Activated CD4-positive, CD25-positive, alpha-beta regulatory T cell treated with anti-CD3 and anti-CD28 coated beads, Interleukin-2, amount 50 U/mL, for 24 hours (primary cell): ENCODE data around the gene TTC1.

Experiments used
- ATAC-seq, 2 donors: fragments of 150-1000 bp; cut with Tn5 transposase; one replicate each; pipeline ENCODE4 v1.10.0; 2021; ENCODE audit warnings: mild to moderate bottlenecking in 1 of 2, moderate library complexity in 1 of 2

The TTC1 gene

GRCh38 chr5:160090059-160090458 is 81.1 kb downstream of the TTC1 start:
- ATAC-seq = no peak

GRCh38 chr5:160092514-160092913 is 83.6 kb downstream of the TTC1 start:
- no peak for ATAC-seq

- no peak for ATAC-seq
Observed at GRCh38 chr5:160092960-160093707, 84.2 kb downstream of the TTC1 start.

GRCh38 chr5:160096178-160096577 is 87.2 kb downstream of the TTC1 start:
- ATAC-seq = no peak

- no peak for ATAC-seq
Observed at GRCh38 chr5:160097991-160098390, 89.1 kb downstream of the TTC1 start.

- no peak for ATAC-seq
Observed at GRCh38 chr5:160105686-160106360, 96.9 kb downstream of the TTC1 start.

GRCh38 chr5:160108124-160108523 is 99.2 kb downstream of the TTC1 start:
- no peak for ATAC-seq
